HEK293 (cell line): Measurements from ENCODE around the gene RPS6KA5.

Experiments
- CTCF ChIA-PET: fragments of 350-600 bp; formaldehyde crosslinking; extraction: SDS; loops from one replicate; lab custom pipeline; 2021; ENCODE audit warnings: antibody characterized with exemption; lab: Yijun Ruan, JAX
- POLR2A ChIA-PET: fragments of 300-600 bp; formaldehyde crosslinking; extraction: SDS; loops from one replicate; lab custom pipeline; 2020; ENCODE audit warnings: antibody characterized with exemption, inconsistent platforms; lab: Yijun Ruan, JAX
- H3K27ac ChIP-seq: fragments of 200-500 bp; sonication (Bioruptor generic); 2 replicates; pipeline ENCODE4 v1.5.1; 2014; ENCODE audit warnings: low read depth, low read length, control low read depth, inconsistent platforms; ENCODE audit errors: extremely low read depth
- H3K36me3 ChIP-seq, 2 experiments: fragments of 200-500 bp in 1 of 2; sonication (Bioruptor generic) in 1 of 2; 1 replicate in 1 of 2; 2 replicates in 1 of 2; pipeline ENCODE4 v1.5.1; 2014 to 2017; ENCODE audit warnings: inconsistent platforms in 2 of 2, low read length in 2 of 2; ENCODE audit not compliant: control insufficient read depth in 2 of 2, insufficient read depth in 1 of 2
- H3K4me1 ChIP-seq: fragments of 200-500 bp; sonication (Bioruptor generic); 2 replicates; pipeline ENCODE4 v1.5.1; 2014; ENCODE audit warnings: mild to moderate bottlenecking, low read length, inconsistent platforms; ENCODE audit not compliant: control insufficient read depth, insufficient read depth
- H3K4me3 ChIP-seq: 2 replicates; pipeline ENCODE4 v1.5.1; 2011; ENCODE audit warnings: low read depth, mild to moderate bottlenecking, control low read depth, low read length, moderate library complexity
- H3K9me3 ChIP-seq: fragments of 200-500 bp; sonication (Bioruptor generic); 2 replicates; pipeline ENCODE4 v1.5.1; 2014; ENCODE audit warnings: low read depth, low read length, inconsistent platforms; ENCODE audit not compliant: control insufficient read depth, insufficient read depth
- GLIS1 ChIP-seq: fragments of 450-650 bp; formaldehyde crosslinking; IDR thresholded peaks from 2 replicates; pipeline ENCODE4 v1.5.1; 2016; ENCODE audit warnings: missing biosample characterization, missing genetic modification characterization
- KLF7 ChIP-seq: fragments of 450-650 bp; formaldehyde crosslinking; IDR thresholded peaks from 2 replicates; pipeline ENCODE4 v1.5.1; 2016; ENCODE audit warnings: missing biosample characterization, missing genetic modification characterization, borderline replicate concordance
- RBAK ChIP-seq: fragments of 450-650 bp; formaldehyde crosslinking; IDR thresholded peaks from 2 replicates; pipeline ENCODE4 v1.5.1; 2016; ENCODE audit warnings: missing biosample characterization, missing genetic modification characterization
- REST ChIP-seq: fragments of 450-650 bp; formaldehyde crosslinking; IDR thresholded peaks from 2 replicates; pipeline ENCODE4 v1.5.1; 2016; ENCODE audit warnings: missing biosample characterization, missing genetic modification characterization
- SP7 ChIP-seq: fragments of 450-650 bp; formaldehyde crosslinking; IDR thresholded peaks from 2 replicates; pipeline ENCODE4 v1.5.1; 2016; ENCODE audit warnings: missing biosample characterization, missing genetic modification characterization
- YY2 ChIP-seq: fragments of 450-650 bp; formaldehyde crosslinking; IDR thresholded peaks from 2 replicates; pipeline ENCODE4 v1.5.1; 2016; ENCODE audit warnings: missing biosample characterization, missing genetic modification characterization
- ZBTB44 ChIP-seq: fragments of 450-650 bp; IDR thresholded peaks from 2 replicates; pipeline ENCODE4 v1.5.1; 2018; ENCODE audit warnings: missing biosample characterization, mild to moderate bottlenecking, missing genetic modification characterization
- ZBTB8A ChIP-seq: fragments of 450-650 bp; formaldehyde crosslinking; IDR thresholded peaks from 2 replicates; pipeline ENCODE4 v1.5.1; 2016; ENCODE audit warnings: missing biosample characterization, missing genetic modification characterization
- ZEB2 ChIP-seq: fragments of 450-650 bp; formaldehyde crosslinking; IDR thresholded peaks from 2 replicates; pipeline ENCODE4 v1.5.1; 2016; ENCODE audit warnings: missing biosample characterization, missing genetic modification characterization
- ZNF112 ChIP-seq: fragments of 450-650 bp; formaldehyde crosslinking; IDR thresholded peaks from 2 replicates; pipeline ENCODE4 v1.5.0; 2017; ENCODE audit warnings: missing biosample characterization, missing genetic modification characterization
- ZNF221 ChIP-seq: fragments of 450-650 bp; formaldehyde crosslinking; IDR thresholded peaks from 2 replicates; pipeline ENCODE4 v1.5.1; 2017; ENCODE audit warnings: missing biosample characterization, missing genetic modification characterization, borderline replicate concordance
- ZNF335 ChIP-seq: fragments of 450-650 bp; formaldehyde crosslinking; conservative IDR thresholded peaks from 2 replicates; pipeline ENCODE4 v1.5.1; 2016; ENCODE audit warnings: missing biosample characterization, missing genetic modification characterization
- ZNF391 ChIP-seq: fragments of 450-650 bp; formaldehyde crosslinking; IDR thresholded peaks from 2 replicates; pipeline ENCODE4 v1.5.1; 2016; ENCODE audit warnings: low read depth, missing biosample characterization, missing genetic modification characterization, borderline replicate concordance
- ZNF398 ChIP-seq: fragments of 450-650 bp; formaldehyde crosslinking; IDR thresholded peaks from 2 replicates; pipeline ENCODE4 v1.5.1; 2017; ENCODE audit warnings: missing biosample characterization, missing genetic modification characterization
- ZNF423 ChIP-seq: fragments of 450-650 bp; formaldehyde crosslinking; IDR thresholded peaks from 2 replicates; pipeline ENCODE4 v1.5.1; 2016; ENCODE audit warnings: missing biosample characterization, missing genetic modification characterization
- ZNF433 ChIP-seq: fragments of 450-650 bp; formaldehyde crosslinking; IDR thresholded peaks from 2 replicates; pipeline ENCODE4 v1.5.1; 2016; ENCODE audit warnings: missing biosample characterization, missing genetic modification characterization, low read depth
- ZNF501 ChIP-seq: fragments of 450-650 bp; formaldehyde crosslinking; IDR thresholded peaks from 2 replicates; pipeline ENCODE4 v1.5.1; 2016; ENCODE audit warnings: missing biosample characterization, missing genetic modification characterization
- ZNF510 ChIP-seq: fragments of 450-650 bp; formaldehyde crosslinking; IDR thresholded peaks from 2 replicates; pipeline ENCODE4 v1.5.1; 2018; ENCODE audit warnings: mild to moderate bottlenecking, missing genetic modification characterization, missing biosample characterization; ENCODE audit not compliant: insufficient replicate concordance
- ZNF521 ChIP-seq: fragments of 450-650 bp; formaldehyde crosslinking; IDR thresholded peaks from 2 replicates; pipeline ENCODE4 v1.5.1; 2017; ENCODE audit warnings: missing biosample characterization, mild to moderate bottlenecking, missing genetic modification characterization
- ZNF561 ChIP-seq: fragments of 450-650 bp; IDR thresholded peaks from 2 replicates; pipeline ENCODE4 v1.5.1; 2018; ENCODE audit warnings: missing biosample characterization, missing genetic modification characterization, borderline replicate concordance
- ZNF692 ChIP-seq: fragments of 450-650 bp; formaldehyde crosslinking; IDR thresholded peaks from 2 replicates; pipeline ENCODE4 v1.5.1; 2016; ENCODE audit warnings: missing biosample characterization, missing genetic modification characterization
- ZNF707 ChIP-seq: fragments of 450-650 bp; formaldehyde crosslinking; IDR thresholded peaks from 2 replicates; pipeline ENCODE4 v1.5.1; 2016; ENCODE audit warnings: missing biosample characterization, missing genetic modification characterization
- ZSCAN4 ChIP-seq: fragments of 450-650 bp; formaldehyde crosslinking; IDR thresholded peaks from 2 replicates; pipeline ENCODE4 v1.5.1; 2017; ENCODE audit warnings: missing biosample characterization, missing genetic modification characterization

RPS6KA5 gene

GRCh38 chr14:90936757-90937440, 123.5 kb downstream of the RPS6KA5 start:
- POLR2A ChIA-PET, result no interaction called here

GRCh38 chr14:90924621-90925340, 135.7 kb downstream of the RPS6KA5 start:
- TF ChIP-seq ZBTB44 (tag by site-specific recombination), result no peak
- no peak for TF ChIP-seq ZNF423 (tag by site-specific recombination)
- TF ChIP-seq ZEB2 (tag by site-specific recombination), result no peak
- no peak for TF ChIP-seq ZNF501 (tag by site-specific recombination)
- no peak for TF ChIP-seq ZNF433 (tag by site-specific recombination)
- TF ChIP-seq KLF7 (tag by site-specific recombination), result no peak
- no peak for TF ChIP-seq ZNF112
- TF ChIP-seq ZNF335 (tag by site-specific recombination), result no peak
- TF ChIP-seq ZNF398, result no peak
- no peak for TF ChIP-seq SP7
- TF ChIP-seq ZNF707 (tag by site-specific recombination), result no peak
- TF ChIP-seq ZNF221 (tag by site-specific recombination), result no peak
- TF ChIP-seq ZNF561 (tag by site-specific recombination), result no peak
- TF ChIP-seq YY2 (tag by site-specific recombination), result no peak
- TF ChIP-seq ZBTB8A (tag by site-specific recombination), result no peak
- TF ChIP-seq GLIS1, result no peak
- TF ChIP-seq REST, result no peak
- no peak for TF ChIP-seq RBAK (tag by site-specific recombination)
- TF ChIP-seq ZSCAN4 (tag by site-specific recombination), result no peak
- no peak for TF ChIP-seq ZNF692 (tag by site-specific recombination)
- CTCF ChIA-PET, result interaction anchor here (0.6 kb wide), 1 partner anchor 23 kb away, joined by 3 read pairs; no protein-coding TSS in a partner anchor
- no peaks in the 10 kb centered on the region; a peak in 1 of 3 replicates for H3K36me3 ChIP-seq
- POLR2A ChIA-PET, result no interaction called here
- H3K9me3 ChIP-seq, result no peaks in the 10 kb centered on the region
- no peak overlapping the region for H3K4me3 ChIP-seq
- H3K27ac ChIP-seq, result no peak overlapping the region
- H3K4me1 ChIP-seq, result no peaks in the 10 kb centered on the region

More at GRCh38 chr14:90936757-90937440, 123.5 kb downstream of the RPS6KA5 start:
- CTCF ChIA-PET, result no interaction called here
- no peak overlapping the region for H3K4me3 ChIP-seq
- no peak overlapping the region for H3K27ac ChIP-seq
- no peaks in the 10 kb centered on the region for H3K9me3 ChIP-seq
- TF ChIP-seq ZNF521 (tag by site-specific recombination), result no peak
- TF ChIP-seq ZNF510, result no peak
- no peak for TF ChIP-seq ZNF391
- no peaks in the 10 kb centered on the region for H3K4me1 ChIP-seq
- H3K36me3 ChIP-seq, result peaks cover 0 to 4% of the 10 kb centered on the region in 2 experiments; a peak in 1 of 3 replicates
